NCI-H2107 treated with DMSO at 0.1 percent for 48 hours (cell line): ENCODE data around the gene ADAMTSL1.

Experiments used
- DNase-seq: peaks from one replicate; lab custom pipeline; 2025; ENCODE audit not compliant: unreplicated experiment; lab: John Stamatoyannopoulos, UW

The ADAMTSL1 gene

DNA sequence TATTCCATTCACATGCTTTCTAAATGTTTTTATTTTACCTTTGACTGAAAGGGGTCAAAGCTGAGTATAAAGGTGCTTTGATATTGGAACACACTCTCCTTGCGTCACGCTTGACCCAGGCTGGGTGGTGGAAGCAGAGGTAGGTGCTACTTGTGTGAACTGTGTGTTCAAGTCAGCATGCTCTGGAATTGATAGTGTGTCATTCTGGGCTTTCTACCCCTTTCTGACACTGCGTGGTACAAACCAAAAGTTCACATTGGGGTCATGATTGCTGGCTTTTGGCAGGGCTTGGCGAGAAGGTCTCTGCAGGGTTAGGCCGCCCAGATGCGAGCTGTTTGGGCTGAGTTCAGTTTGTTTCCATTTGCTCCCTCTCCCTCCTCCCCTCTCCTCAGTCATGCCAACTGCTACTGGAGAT, 131.8 kb downstream of the ADAMTSL1 start:
- DNase-seq: no peak

DNA sequence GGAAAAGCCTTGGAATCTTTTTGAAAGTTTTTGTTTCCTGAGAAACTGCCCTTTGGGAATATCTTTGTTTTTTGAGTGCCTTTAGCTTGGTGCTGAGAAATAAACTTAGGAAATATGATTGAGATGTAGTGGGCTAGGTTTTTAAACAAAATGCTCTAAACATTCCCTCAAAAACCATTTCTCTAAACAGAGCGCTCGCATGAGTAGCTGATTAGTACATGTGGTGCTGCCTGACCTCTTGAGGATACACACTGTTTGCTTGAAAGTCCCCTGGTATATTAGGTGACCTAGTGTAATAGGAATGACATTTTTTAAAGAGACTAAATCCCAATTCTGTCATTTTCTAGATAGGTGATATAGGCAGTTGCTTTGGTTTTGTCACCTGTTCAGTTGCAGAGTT, 132.3 kb downstream of the ADAMTSL1 start:
- no peak for DNase-seq

DNA sequence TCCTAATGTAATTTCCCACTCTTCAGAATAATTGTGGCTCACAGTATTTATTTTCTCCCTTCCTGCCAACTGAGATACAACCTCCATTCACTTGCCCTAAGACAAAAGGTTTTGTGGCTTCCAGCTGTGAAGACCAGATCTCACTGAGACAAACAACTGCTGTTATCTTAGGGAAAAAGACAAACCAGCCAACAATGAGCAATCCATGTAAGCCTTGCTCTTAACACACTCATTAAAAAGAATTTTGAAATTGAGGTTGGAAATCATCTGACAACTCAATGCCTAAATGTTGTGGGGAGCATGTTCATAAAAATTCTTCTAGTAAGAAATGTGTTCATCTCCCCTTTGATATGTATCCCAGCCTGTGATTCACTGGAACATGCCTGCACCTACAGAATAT, 132.9 kb downstream of the ADAMTSL1 start:
- DNase-seq: peak; percentile 84

DNA sequence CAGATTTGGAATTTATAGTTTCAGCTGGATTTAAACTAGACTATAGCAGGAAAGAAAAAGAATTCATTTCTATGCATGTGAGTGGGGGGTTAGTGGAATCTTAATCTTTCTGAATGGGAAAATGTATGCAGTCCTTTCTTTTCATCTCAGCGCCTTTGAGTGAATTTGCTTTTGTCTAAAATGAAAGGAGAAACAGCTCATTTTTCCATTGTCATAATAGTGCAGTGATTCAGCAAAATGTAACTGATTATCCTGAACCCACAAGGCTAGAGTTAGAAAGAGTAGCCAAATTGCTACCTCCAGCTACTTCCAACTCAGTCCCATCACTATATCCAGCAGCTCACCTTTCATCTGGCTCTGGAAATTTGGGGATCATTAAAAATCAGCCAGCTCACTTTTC, 134.4 kb downstream of the ADAMTSL1 start:
- DNase-seq: no peak

DNA sequence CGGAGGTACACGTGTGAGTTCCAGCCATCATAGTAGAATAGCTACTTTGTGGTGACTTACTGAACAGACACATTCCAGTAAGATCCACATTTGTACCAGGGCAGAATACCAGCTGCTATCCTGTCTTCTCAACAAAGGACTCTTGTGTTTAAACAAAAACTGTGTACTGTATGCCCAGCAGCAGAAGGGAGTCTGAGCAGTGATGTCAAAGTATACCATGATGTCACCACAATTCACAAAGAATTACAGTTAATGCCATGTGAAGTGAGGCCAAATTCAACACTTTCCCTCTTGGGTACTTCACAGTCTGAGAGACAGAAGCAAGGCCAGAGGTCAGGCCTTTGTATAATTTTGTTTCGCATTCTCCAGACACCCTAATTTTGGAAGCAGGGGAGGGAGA, 137.0 kb downstream of the ADAMTSL1 start:
- peak; percentile 17 for DNase-seq

DNA sequence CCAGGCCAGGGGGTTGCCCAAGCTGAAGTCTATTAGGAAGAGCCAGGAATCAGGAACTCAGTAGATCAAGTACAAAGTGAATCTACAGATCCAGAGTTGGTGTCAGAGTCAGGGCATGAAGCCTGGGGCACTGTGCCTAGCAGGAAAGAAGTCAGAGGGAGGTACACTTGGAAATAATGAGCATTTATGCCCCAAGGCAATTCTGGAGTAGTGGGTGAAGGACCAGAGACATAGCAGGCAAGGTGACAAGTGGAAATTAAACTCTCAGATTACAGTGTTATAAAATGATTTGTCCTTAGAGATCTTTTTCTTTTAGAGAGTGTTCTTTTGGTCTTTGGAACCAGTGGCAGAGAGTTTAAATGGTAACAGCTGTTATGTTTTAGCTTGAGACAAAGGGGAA, 138.0 kb downstream of the ADAMTSL1 start:
- DNase-seq: peak; percentile 95

DNA sequence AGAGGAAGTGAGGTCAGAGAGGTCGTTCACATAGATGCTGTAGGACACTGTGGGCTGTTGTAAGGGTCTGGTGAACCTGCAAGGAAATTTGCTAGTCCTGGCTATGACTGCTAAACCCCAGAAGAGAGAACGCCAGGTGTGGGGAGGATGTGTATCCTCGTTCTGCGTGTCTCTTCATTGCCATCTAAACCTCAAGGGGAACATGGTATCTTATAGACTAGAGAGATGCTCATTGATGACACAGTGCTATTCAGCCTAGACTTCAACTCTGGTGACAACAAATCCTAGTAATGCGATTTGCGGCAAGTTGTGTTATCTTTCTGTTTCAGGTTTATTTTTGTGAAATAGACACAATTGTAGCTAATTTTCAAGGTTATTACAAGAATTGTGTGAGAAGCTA, 140.2 kb downstream of the ADAMTSL1 start:
- no peak for DNase-seq

DNA sequence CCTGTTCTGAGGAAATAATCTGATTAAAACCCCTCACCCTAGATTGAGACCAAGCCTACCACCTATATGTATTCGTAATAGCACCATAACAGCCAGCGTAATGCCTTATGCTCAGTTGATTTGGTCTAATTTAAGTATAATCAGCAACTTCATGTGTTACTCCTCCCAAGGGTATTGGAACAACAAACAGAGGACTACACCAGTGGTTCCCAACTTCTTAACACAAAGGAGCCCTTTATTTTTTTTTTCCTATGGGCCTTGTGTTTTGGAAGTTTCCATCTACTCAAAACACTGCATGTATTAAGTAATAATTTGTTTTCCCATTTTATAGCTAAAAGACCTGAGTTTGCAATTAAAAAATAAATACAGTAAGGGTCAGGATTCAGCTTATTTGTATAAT, 140.7 kb downstream of the ADAMTSL1 start:
- DNase-seq: no peak

DNA sequence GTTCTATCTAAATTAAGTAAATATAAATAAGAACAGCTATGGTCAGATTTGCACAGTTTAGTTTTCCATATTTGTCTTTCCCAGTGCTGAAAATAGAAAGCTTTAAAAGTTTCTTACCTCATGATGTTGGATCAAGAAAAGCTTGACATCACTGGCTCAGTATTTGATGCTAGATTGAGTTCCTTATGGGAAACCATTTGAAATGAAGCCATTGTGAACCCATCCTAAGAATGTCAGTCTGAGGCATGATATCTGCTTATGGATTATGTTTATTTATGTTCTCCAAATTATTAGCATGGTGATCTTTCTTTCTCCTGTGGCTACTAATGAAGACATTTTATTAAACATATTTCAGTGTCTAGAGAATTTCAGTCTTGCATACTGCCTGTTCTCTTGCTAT, 143.0 kb downstream of the ADAMTSL1 start:
- no peak for DNase-seq

DNA sequence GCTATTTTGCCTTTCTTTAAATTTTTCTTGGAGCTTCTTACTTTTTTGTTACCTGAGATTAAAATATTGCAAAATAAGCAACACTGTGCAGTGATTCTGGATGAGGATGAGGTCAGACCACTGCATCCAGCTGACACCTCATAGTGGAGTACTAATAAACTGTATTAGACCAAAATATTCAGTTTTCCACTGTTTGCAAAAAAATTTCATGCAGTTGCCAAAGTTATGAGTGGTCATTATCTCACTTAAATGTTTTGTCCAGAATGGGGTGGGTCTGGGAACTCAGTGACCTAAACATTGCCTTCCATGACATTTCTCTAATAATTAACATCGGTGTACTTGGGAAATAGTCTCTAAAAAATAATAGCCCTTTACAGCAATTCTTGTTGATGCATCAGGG, 143.8 kb downstream of the ADAMTSL1 start:
- DNase-seq: no peak

DNA sequence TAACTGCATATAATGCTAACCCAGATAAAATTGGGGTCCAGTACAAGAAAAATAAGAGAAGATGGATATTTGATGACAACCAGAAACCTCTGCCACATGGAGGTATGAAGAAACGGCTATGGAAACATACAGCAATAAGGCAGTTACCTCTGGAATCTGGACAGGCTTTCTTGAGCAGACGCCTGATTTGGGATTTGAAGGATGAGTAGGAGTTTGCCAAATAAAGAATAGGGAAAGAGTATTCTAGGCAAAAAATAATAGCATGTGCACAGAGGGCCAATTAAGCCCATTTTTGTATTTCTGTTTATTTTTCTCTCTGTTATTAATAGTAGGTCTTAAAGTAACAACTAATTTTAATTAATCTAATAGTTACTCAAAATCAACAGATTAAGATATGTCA, 144.9 kb downstream of the ADAMTSL1 start:
- no peak for DNase-seq

DNA sequence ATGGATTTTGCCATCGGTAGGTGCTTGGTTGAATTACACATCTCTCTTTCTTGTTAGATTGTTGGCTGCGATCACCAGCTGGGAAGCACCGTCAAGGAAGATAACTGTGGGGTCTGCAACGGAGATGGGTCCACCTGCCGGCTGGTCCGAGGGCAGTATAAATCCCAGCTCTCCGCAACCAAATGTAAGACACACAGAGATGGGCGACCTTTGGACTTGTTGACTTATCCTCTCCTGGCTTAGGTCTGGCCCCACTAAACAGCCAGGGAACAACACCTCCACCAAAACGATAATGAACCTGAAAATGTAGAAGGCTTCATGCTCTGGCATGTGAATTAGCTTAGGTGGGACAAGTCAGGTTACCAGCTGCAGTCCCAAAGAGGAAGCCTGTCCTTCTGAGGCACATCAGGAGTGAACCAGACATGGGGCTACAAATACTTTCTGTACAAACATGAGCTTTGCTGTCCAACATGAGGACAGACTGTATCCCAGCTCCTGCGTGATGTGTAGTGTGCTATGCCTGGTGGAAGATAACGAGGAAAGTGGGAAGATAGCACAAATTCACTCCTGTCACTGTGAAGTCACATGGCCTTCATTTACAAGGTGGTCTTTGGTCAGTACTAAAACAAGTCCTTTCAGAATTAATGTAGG, 148.4 kb downstream of the ADAMTSL1 start:
- no peak for DNase-seq

DNA sequence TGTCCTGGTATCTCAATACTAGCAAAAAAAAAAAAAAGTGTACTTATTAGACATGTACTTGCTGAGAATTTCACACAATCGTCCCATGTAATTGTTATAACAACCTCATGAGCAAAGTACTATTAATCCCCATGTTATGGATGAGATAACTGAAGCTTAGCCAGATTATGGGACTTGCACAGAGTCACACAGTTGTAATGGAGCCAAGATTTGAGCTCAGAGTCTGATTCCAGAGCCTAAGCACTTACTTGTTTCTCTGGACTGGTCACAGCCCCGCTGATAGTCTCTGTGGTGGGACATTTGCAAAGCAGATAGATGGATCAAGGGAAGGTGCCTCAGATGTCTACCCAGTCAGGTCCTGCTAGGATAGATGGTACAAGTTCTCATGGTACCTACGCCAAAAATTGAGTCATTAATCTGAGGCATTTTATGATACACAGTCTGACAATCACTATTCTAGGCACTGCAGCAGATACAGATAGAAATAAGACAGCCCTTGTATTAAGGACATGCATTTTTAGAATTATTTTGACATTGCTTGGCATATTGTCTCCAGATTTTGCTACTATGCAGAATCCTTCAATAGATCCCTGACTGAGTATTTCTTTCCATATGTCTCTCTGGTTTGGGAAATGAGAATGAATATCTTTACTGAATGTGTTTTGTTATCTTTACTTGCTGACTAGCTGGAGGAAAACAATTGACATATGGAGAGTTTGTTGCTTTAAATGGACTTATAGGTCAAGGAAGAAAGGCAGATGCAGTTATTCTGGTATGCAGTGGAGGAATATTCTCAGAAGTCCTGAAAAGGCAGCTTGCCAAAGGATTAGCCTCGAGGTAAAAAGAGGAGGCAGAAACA, 149.5 kb downstream of the ADAMTSL1 start:
- DNase-seq: no peak

DNA sequence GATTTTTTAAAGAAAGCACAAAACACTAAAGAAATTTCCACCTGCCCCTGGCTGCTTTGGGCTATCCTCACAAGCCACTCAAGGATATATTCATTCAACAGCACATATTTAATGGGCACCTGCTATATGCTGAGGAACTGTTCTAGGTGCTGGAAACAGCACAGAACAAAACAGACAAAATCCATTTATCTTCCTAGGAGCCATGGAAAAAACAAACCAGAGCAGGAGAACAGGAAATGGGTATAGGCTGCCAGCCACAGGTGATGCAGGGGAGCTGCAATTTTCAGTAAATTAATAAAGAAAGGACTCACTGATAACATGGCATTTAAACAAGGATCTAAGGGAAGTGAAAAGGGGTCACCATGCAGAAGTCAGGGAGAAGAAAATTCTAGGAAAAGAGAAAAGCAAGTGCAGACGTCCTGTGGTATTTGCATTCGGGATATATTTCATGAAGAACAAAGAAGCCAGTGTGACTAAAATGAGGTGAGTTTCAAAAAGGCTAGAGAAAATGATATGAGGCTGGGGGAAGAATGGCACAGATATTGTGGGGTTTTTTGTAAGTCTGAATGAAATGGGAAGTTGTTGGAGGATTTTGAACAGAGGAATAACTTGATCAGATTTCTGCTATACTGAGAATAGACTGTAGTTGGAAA, 152.2 kb downstream of the ADAMTSL1 start:
- no peak for DNase-seq

DNA sequence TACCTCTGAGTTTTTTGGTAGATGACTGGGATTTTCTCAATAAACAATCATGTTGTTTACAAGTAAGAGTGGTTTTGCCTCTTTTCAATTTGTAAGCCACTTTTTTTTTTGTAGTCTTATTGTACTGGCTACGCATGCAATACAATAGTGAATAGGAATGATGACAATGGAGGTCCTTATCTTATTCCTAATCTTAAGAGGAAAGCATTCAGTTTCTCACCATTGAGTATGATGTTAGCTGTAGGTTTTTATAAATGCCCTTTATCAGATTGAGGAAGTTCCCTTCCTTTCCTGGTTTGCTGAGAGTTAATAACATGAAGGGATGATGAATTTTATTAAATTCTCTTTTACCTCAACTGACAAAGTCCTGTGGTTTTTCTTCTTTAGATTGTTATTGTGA, 155.2 kb downstream of the ADAMTSL1 start:
- DNase-seq: no peak

DNA sequence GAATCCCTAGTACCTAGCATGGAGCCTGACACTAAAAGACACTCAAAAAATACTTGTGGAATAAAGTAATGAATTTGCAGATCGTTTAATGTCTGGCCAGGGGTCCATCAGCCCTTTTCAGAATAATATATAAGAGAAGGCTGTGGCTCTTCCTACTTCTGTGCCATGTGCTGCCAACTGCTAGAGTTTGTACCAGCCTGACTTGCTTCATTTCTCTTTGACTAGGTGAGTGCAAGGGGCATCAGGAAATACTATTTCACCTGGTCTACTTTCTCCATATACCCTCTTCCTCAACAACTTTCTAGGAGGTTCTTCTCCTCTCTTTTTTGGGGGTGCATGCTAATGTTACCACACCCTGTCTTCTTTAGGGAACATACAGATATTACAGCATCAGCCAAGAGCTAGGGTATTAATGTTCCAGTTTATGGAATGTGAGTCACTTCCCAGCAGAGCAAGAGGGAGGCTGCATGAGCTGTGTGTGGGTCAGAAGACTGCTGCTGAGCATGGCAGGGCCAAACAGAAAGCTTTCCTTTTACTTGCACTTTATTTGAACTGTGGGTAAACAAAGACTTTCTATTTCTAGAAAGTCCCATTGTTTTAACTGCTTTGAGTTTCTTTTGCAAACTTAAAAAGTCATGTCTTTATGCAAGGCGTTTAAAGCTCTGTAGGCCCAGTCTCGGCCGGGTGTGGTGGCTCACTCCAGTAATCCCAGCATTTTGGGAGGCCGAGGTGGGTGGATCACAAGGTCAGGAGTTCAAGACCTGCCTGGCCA, 158.9 kb downstream of the ADAMTSL1 start:
- no peak for DNase-seq

DNA sequence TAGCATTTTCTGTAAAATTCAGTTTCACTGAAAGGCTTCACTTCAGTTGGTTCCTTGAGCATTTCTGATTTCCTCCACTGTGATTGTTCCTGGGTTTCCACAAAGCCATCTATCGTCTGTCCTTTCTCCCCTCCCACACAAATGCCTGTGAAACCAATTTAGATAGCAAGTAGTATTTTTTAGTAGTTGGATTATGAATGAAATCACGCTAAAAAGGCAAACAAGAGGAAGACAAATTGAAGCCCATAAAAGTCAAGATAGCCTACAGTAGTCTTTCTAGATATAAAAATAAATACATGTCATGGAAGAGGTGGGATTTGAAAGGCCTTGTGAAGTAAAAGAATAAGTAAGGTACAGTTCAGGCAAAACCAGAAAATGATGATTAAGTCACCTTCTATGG, 162.8 kb downstream of the ADAMTSL1 start:
- no peak for DNase-seq

DNA sequence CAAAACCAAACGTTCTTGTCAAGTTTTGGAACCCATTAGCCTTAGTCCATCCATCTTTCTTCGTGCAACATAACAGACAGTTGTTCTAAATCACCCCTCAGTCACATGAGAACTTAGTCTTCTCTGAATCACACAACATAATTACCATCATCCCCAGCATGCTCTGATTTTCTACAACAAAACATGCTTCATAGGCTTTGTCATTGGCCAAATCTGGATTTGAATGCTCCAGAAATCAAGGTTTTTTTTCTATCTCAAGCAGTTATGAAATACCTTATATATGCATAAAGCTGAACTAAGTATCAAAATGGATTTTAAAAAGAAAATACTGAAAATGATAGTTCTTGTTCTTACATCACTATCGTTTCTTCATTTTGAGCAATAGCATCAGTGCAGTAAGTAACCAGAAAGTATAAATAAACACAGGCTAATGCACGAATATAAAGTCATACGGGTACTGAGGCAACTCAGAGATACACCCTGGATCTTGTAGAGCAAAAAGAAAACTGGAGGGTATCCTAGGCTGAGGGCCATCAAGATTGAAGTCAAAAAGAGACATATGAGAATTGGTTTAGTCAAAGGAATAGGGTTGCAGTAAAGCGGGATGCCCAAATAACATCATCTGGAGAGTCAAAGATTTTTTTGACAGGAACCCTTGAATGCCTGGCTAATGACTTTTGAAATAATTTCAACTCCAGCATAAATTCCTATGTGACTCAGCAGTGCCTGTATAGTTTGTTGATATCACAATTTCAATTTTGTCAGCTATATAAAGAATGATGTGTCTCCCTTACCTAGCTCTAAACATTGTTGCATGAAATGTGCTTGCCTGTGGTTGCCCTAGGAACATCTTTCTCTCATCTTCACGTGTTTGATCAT, 164.7 kb downstream of the ADAMTSL1 start:
- DNase-seq: no peak

DNA sequence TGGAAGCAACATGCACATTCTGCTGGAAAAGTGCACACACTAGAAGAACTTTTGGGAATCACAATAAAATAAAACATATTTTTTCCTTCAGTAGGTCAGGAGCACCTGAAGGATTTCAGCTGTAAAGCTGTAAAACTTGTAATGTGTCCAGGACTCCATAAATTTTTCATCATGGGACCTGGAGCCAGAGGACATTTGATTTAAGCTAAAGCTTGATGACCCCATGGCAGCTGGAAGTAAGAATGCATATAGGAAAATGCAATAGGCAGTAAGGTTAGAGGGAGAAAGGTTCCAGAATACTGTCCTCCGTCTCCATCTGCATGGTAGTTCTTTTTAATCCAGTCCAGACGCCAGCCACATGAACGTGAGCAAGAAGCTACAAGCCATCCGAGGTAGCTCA, 166.0 kb downstream of the ADAMTSL1 start:
- no peak for DNase-seq
